ENCODE measurements around the gene CLDN19.
"Not testable (repeated sequence)": the region's sequence is repeated elsewhere in the genome, so short reads cannot be mapped to it uniquely, and the experiment has no call there.

GRCh38 chr1:42712808-42713207 is 27.2 kb downstream of the CLDN19 start:
- not testable (repeated sequence) for TF ChIP-seq POLR2AphosphoS5, POLR2A (IDR thresholded peaks at IDR 0.05)

Data from gastroesophageal sphincter (tissue), 2 donors.